GM12801 (cell line): Measurements from ENCODE around the gene PPM1M.

Experiments
- TF ChIP-seq, protein P1 (sequence below): IDR thresholded peaks from one replicate; pipeline ENCODE4 v1.5.1; 2011; ENCODE audit warnings: control low read depth; ENCODE audit not compliant: insufficient read length; ENCODE audit errors: extremely low read depth

The PPM1M gene

GRCh38 chr3:52254608-52255007, 9.0 kb downstream of the PPM1M start:
- TF ChIP-seq, protein P1, sequence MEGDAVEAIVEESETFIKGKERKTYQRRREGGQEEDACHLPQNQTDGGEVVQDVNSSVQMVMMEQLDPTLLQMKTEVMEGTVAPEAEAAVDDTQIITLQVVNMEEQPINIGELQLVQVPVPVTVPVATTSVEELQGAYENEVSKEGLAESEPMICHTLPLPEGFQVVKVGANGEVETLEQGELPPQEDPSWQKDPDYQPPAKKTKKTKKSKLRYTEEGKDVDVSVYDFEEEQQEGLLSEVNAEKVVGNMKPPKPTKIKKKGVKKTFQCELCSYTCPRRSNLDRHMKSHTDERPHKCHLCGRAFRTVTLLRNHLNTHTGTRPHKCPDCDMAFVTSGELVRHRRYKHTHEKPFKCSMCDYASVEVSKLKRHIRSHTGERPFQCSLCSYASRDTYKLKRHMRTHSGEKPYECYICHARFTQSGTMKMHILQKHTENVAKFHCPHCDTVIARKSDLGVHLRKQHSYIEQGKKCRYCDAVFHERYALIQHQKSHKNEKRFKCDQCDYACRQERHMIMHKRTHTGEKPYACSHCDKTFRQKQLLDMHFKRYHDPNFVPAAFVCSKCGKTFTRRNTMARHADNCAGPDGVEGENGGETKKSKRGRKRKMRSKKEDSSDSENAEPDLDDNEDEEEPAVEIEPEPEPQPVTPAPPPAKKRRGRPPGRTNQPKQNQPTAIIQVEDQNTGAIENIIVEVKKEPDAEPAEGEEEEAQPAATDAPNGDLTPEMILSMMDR: no peak

DNA sequence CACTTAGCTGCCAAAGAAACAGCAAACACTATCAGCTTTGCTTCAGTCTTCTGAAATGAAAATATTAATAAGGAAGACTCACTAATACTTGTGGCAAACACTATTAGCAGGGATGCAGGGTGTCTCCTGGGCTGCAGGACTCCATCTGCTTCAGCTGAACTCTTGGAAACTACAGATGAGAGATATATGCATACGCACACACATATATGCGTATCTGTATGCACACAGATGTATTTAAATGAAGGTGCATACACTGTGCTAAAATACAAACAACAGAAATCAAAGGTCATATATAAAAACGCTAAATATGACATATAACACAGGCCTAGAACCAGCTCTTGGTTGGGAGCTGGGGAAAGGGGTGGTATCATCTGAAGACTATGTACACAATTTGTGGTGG, 10.6 kb downstream of the PPM1M start:
- TF ChIP-seq, protein P1: no peak

- TF ChIP-seq, protein P1: no peak
Observed at GRCh38 chr3:52256622-52257021, 11.1 kb downstream of the PPM1M start.

GRCh38 chr3:52257911-52258310, 12.4 kb downstream of the PPM1M start:
- TF ChIP-seq, protein P1: no peak

DNA sequence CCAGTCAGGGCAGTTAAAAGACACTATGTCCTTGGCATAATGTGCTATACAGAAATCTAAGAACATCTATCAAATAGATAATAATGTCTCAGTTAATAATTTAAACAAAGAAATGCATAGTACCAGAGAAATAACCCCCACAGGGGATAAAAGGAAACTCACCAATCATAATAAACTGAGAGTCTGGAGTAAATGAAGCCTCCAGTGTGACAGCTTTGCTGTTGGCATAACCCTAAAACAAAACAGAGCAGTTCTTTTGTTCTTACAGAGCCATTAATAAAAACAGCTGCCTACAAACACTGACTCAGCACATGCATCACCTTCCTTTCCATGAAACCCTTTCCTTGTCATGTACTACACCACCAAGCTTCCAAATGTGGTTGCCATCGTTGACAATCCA, 13.5 kb downstream of the PPM1M start:
- TF ChIP-seq, protein P1: no peak

GRCh38 chr3:52259448-52259847, 13.9 kb downstream of the PPM1M start:
- TF ChIP-seq, protein P1: no peak

DNA sequence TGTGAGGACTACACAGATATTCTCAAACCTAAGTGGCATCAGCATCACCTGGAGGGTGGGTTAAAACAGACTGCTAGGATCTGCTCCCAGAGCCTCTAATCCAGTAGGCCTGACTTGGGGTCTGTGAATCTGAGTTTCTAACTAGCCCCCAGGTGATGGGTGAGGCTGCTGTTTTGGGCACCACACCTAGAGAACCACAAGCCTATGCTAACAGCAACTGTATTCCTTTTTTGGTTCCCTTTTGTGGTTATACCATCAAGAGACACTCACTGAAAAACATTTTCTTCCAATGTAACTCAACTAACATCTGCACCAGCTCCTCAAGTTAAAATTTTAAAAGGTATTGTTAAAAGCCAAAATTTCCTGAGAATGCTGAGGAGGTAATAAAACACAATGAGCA, 16.9 kb downstream of the PPM1M start:
- TF ChIP-seq, protein P1: no peak

- TF ChIP-seq, protein P1: no peak
Observed at GRCh38 chr3:52265387-52265786, 19.8 kb downstream of the PPM1M start.
